OCI-LY7 (cell line): Measurements from ENCODE around the gene MIS18A.

Source experiments
- CTCF ChIP-seq: fragments of 200-600 bp; sonication (generic); conservative IDR thresholded peaks from 2 replicates; pipeline ENCODE4 v1.5.1; 2014; ENCODE audit warnings: mild to moderate bottlenecking, antibody characterized with exemption, low read length, moderate library complexity, mixed read lengths
- EZH2phosphoT487 ChIP-seq: fragments of 200-600 bp; sonication (generic); IDR thresholded peaks from 2 replicates; pipeline ENCODE4 v1.6.1; 2018; ENCODE audit warnings: low read depth, borderline replicate concordance, mild to moderate bottlenecking, mixed run types, antibody characterized with exemption, low read length, moderate library complexity, mixed read lengths

GRCh38 chr21:32285476-32285875 is 6.6 kb upstream of the MIS18A start:
- TF ChIP-seq CTCF (no peak), EZH2phosphoT487 (no peak)
